WTC11 (cell line): Measurements from ENCODE around the gene CLHC1.

Experiments used
- ATF3 ChIP-seq: sonication (generic); formaldehyde crosslinking; conservative IDR thresholded peaks from 2 replicates; pipeline ENCODE4 v1.8.1; 2022; ENCODE audit warnings: mild to moderate bottlenecking, missing genetic modification reagents
- SOX15 ChIP-seq: fragments of 250-450 bp; sonication (Bioruptor Pico); IDR thresholded peaks from 2 replicates; pipeline ENCODE4 v1.9.0; 2021; ENCODE audit warnings: mild to moderate bottlenecking
- ZNF138 ChIP-seq: sonication (generic); formaldehyde crosslinking; conservative IDR thresholded peaks from 2 replicates; pipeline ENCODE4 v1.8.1; 2022; ENCODE audit warnings: mild to moderate bottlenecking, moderate library complexity, missing genetic modification reagents
- TF ChIP-seq, protein P1 (sequence below): fragments of 200-600 bp; IDR thresholded peaks from 2 replicates; pipeline ENCODE4 v1.8.0; 2022; ENCODE audit warnings: antibody characterized with exemption
- TF ChIP-seq, protein P2 (sequence below): sonication (generic); formaldehyde crosslinking; IDR thresholded peaks from 2 replicates; pipeline ENCODE4 v1.8.0; 2022; ENCODE audit warnings: mild to moderate bottlenecking, missing genetic modification reagents
- TF ChIP-seq, protein P3 (sequence below): fragments of 250-450 bp; sonication (Bioruptor Pico); IDR thresholded peaks from 2 replicates; pipeline ENCODE4 v1.9.0; 2021; ENCODE audit warnings: moderate library complexity, mild to moderate bottlenecking, inconsistent platforms, borderline replicate concordance
- TF ChIP-seq, protein P4 (sequence below): sonication (generic); formaldehyde crosslinking; conservative IDR thresholded peaks from 2 replicates; pipeline ENCODE4 v1.8.1; 2023; ENCODE audit warnings: mild to moderate bottlenecking, low read depth, missing genetic modification reagents, moderate library complexity

GRCh38 chr2:55245411-55245810, 13.3 kb upstream of the CLHC1 start:
- TF ChIP-seq, protein P1, sequence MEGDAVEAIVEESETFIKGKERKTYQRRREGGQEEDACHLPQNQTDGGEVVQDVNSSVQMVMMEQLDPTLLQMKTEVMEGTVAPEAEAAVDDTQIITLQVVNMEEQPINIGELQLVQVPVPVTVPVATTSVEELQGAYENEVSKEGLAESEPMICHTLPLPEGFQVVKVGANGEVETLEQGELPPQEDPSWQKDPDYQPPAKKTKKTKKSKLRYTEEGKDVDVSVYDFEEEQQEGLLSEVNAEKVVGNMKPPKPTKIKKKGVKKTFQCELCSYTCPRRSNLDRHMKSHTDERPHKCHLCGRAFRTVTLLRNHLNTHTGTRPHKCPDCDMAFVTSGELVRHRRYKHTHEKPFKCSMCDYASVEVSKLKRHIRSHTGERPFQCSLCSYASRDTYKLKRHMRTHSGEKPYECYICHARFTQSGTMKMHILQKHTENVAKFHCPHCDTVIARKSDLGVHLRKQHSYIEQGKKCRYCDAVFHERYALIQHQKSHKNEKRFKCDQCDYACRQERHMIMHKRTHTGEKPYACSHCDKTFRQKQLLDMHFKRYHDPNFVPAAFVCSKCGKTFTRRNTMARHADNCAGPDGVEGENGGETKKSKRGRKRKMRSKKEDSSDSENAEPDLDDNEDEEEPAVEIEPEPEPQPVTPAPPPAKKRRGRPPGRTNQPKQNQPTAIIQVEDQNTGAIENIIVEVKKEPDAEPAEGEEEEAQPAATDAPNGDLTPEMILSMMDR: no peak
- TF ChIP-seq ZNF138 (CRISPR knock-in tag) (no peak), ATF3 (no peak), SOX15 (CRISPR knock-in tag) (no peak)
- TF ChIP-seq, protein P2, sequence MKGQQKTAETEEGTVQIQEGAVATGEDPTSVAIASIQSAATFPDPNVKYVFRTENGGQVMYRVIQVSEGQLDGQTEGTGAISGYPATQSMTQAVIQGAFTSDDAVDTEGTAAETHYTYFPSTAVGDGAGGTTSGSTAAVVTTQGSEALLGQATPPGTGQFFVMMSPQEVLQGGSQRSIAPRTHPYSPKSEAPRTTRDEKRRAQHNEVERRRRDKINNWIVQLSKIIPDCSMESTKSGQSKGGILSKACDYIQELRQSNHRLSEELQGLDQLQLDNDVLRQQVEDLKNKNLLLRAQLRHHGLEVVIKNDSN (CRISPR knock-in tag): no peak
- TF ChIP-seq, protein P3, sequence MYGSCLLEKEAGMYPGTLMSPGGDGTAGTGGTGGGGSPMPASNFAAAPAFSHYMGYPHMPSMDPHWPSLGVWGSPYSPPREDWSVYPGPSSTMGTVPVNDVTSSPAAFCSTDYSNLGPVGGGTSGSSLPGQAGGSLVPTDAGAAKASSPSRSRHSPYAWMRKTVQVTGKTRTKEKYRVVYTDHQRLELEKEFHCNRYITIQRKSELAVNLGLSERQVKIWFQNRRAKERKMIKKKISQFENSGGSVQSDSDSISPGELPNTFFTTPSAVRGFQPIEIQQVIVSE (CRISPR knock-in tag): no peak
- TF ChIP-seq, protein P4, sequence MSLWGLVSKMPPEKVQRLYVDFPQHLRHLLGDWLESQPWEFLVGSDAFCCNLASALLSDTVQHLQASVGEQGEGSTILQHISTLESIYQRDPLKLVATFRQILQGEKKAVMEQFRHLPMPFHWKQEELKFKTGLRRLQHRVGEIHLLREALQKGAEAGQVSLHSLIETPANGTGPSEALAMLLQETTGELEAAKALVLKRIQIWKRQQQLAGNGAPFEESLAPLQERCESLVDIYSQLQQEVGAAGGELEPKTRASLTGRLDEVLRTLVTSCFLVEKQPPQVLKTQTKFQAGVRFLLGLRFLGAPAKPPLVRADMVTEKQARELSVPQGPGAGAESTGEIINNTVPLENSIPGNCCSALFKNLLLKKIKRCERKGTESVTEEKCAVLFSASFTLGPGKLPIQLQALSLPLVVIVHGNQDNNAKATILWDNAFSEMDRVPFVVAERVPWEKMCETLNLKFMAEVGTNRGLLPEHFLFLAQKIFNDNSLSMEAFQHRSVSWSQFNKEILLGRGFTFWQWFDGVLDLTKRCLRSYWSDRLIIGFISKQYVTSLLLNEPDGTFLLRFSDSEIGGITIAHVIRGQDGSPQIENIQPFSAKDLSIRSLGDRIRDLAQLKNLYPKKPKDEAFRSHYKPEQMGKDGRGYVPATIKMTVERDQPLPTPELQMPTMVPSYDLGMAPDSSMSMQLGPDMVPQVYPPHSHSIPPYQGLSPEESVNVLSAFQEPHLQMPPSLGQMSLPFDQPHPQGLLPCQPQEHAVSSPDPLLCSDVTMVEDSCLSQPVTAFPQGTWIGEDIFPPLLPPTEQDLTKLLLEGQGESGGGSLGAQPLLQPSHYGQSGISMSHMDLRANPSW (CRISPR knock-in tag): no peak
